Measurements from ENCODE around the gene PDE6D.

- TF ChIP-seq CTCF (conservative IDR thresholded peaks at IDR 0.05; ENCODE audit: low read length) (peak; percentile 73), EZH2phosphoT487 (IDR thresholded peaks at IDR 0.05; ENCODE audit: borderline replicate concordance) (no peak)
Measured at GRCh38 chr2:231685349-231686191, 95.5 kb downstream of the PDE6D start.

Measured in Loucy (cell line).